HEK293T (cell line): ENCODE measurements around the gene FAM98C.

Source experiments
- ARNT ChIP-seq: fragments of 450-650 bp; IDR thresholded peaks from 2 replicates; pipeline ENCODE4 v1.6.1; 2017; ENCODE audit warnings: mild to moderate bottlenecking
- BHLHE40 ChIP-seq: fragments of 450-650 bp; IDR thresholded peaks from 2 replicates; pipeline ENCODE4 v1.6.1; 2016; ENCODE audit warnings: mild to moderate bottlenecking, moderate library complexity, borderline replicate concordance
- CTBP1 ChIP-seq: fragments of 450-650 bp; IDR thresholded peaks from 2 replicates; pipeline ENCODE4 v1.6.1; 2016; ENCODE audit warnings: borderline replicate concordance
- ELF4 ChIP-seq: fragments of 450-650 bp; IDR thresholded peaks from 2 replicates; pipeline ENCODE4 v1.6.1; 2017; ENCODE audit warnings: antibody characterized with exemption
- FOXA1 ChIP-seq: fragments of 450-650 bp; IDR thresholded peaks from 2 replicates; pipeline ENCODE4 v1.6.1; 2016; ENCODE audit warnings: mild to moderate bottlenecking
- FOXK2 ChIP-seq: fragments of 450-650 bp; IDR thresholded peaks from 2 replicates; pipeline ENCODE4 v1.6.1; 2016; ENCODE audit warnings: mild to moderate bottlenecking
- FOXM1 ChIP-seq: fragments of 450-650 bp; IDR thresholded peaks from 2 replicates; pipeline ENCODE4 v1.6.1; 2017; ENCODE audit warnings: mild to moderate bottlenecking, borderline replicate concordance
- HDGF ChIP-seq: fragments of 450-650 bp; IDR thresholded peaks from 2 replicates; pipeline ENCODE4 v1.6.1; 2017; ENCODE audit warnings: antibody characterized with exemption, borderline replicate concordance
- LEF1 ChIP-seq: fragments of 450-650 bp; IDR thresholded peaks from 2 replicates; pipeline ENCODE4 v1.6.1; 2017; ENCODE audit warnings: mild to moderate bottlenecking, borderline replicate concordance
- NFRKB ChIP-seq: fragments of 450-650 bp; IDR thresholded peaks from 2 replicates; pipeline ENCODE4 v1.6.1; 2016; ENCODE audit warnings: mild to moderate bottlenecking, moderate library complexity
- SP1 ChIP-seq: fragments of 450-650 bp; IDR thresholded peaks from 2 replicates; pipeline ENCODE4 v1.6.1; 2017
- SUZ12 ChIP-seq: fragments of 450-650 bp; IDR thresholded peaks from 2 replicates; pipeline ENCODE4 v1.6.1; 2016; ENCODE audit warnings: mild to moderate bottlenecking
- TARDBP ChIP-seq: fragments of 450-650 bp; IDR thresholded peaks from 2 replicates; pipeline ENCODE4 v1.6.1; 2016

GRCh38 chr19:38437295-38437694, 34.4 kb downstream of the FAM98C start:
- TF ChIP-seq SP1 (no peak), BHLHE40 (no peak), NFRKB (no peak), FOXM1 (no peak), FOXK2 (no peak), SUZ12 (no peak), CTBP1 (no peak), HDGF (no peak), ELF4 (no peak), TARDBP (no peak), LEF1 (no peak), ARNT (no peak), FOXA1 (no peak)
